Stomach smooth muscle (tissue), 2 donors: Measurements from ENCODE around the gene CRTC3.
"Not testable (repeated sequence)": the region's sequence is repeated elsewhere in the genome, so short reads cannot be mapped to it uniquely, and the experiment has no call there.

Experiments
- H3K27ac ChIP-seq: one replicate; pipeline ENCODE4 v1.7.0; 2013; ENCODE audit warnings: mild to moderate bottlenecking, low read length, inconsistent platforms
- H3K27me3 ChIP-seq, 2 donors: one replicate each; pipeline ENCODE4 v1.7.0; 2013; ENCODE audit warnings: low read length in 2 of 2; ENCODE audit not compliant: insufficient read depth in 2 of 2, control insufficient read depth in 1 of 2
- H3K36me3 ChIP-seq, 2 donors: one replicate each; pipeline ENCODE4 v1.7.0; 2013; ENCODE audit warnings: low read length in 2 of 2; ENCODE audit not compliant: control insufficient read depth in 2 of 2, insufficient read depth in 2 of 2
- H3K4me1 ChIP-seq: one replicate; pipeline ENCODE4 v1.7.0; 2013; ENCODE audit warnings: low read length; ENCODE audit not compliant: control insufficient read depth, insufficient read depth
- H3K4me3 ChIP-seq, 2 donors: one replicate each; pipeline ENCODE4 v1.7.0; 2013; ENCODE audit warnings: low read length in 2 of 2
- H3K9ac ChIP-seq, 2 donors: one replicate each; pipeline ENCODE4 v1.7.0; 2013; ENCODE audit warnings: low read length in 2 of 2, mild to moderate bottlenecking in 1 of 2
- H3K9me3 ChIP-seq, 2 donors: one replicate each; pipeline ENCODE4 v1.7.0; 2013; ENCODE audit warnings: low read length in 2 of 2; ENCODE audit not compliant: control insufficient read depth in 2 of 2
- donor health status: healthy.
- donor health status: Pancreatic carcinoma.

The CRTC3 gene

GRCh38 chr15:90650117-90650955 lies 120.6 kb downstream of the CRTC3 start:
- Histone ChIP-seq H3K36me3 (no peaks in the 10 kb centered on the region), H3K4me3 (no peak overlapping the region), H3K4me1 (peaks cover 9% of the 10 kb centered on the region), H3K9ac (peak overlapping the region in 1 of 2 donors; percentile 1), H3K27me3 (peaks cover 0 to 5% of the 10 kb centered on the region in 2 donors), H3K27ac (no peak overlapping the region), H3K9me3 (no peaks in the 10 kb centered on the region)

- no peaks in the 10 kb centered on the region for H3K9me3 ChIP-seq
- H3K4me3 ChIP-seq = no peak overlapping the region
- peaks cover 9% of the 10 kb centered on the region for H3K4me1 ChIP-seq
- no peak overlapping the region for H3K9ac ChIP-seq
- no peaks in the 10 kb centered on the region for H3K36me3 ChIP-seq
- H3K27me3 ChIP-seq = peaks cover 0 to 5% of the 10 kb centered on the region in 2 donors
- H3K27ac ChIP-seq = no peak overlapping the region
These were observed 121.4 kb downstream of the CRTC3 start for GRCh38 chr15:90650956-90651689.

- H3K4me3 ChIP-seq = no peak overlapping the region
- H3K27ac ChIP-seq = no peak overlapping the region
- H3K9me3 ChIP-seq = no peaks in the 10 kb centered on the region
- H3K27me3 ChIP-seq = peaks cover 0 to 5% of the 10 kb centered on the region in 2 donors
- peaks cover 6% of the 10 kb centered on the region for H3K4me1 ChIP-seq
- no peaks in the 10 kb centered on the region for H3K36me3 ChIP-seq
- peak overlapping the region in 1 of 2 donors; percentile 47 for H3K9ac ChIP-seq
These were observed 124.8 kb downstream of the CRTC3 start for GRCh38 chr15:90654233-90655136.

GRCh38 chr15:90657520-90658172 lies 127.9 kb downstream of the CRTC3 start:
- not testable (repeated sequence) for H3K4me1 ChIP-seq, H3K9me3 ChIP-seq, H3K36me3 ChIP-seq, H3K4me3 ChIP-seq, H3K27me3 ChIP-seq, H3K9ac ChIP-seq, H3K27ac ChIP-seq

GRCh38 chr15:90659481-90659880 lies 129.8 kb downstream of the CRTC3 start:
- Histone ChIP-seq H3K4me1 (peaks cover 3% of the 10 kb centered on the region), H3K36me3 (no peaks in the 10 kb centered on the region), H3K27ac (no peak overlapping the region), H3K9me3 (no peaks in the 10 kb centered on the region), H3K27me3 (no peaks in the 10 kb centered on the region), H3K9ac (no peak overlapping the region), H3K4me3 (no peak overlapping the region)

- H3K36me3 ChIP-seq = no peaks in the 10 kb centered on the region
- H3K4me1 ChIP-seq = no peaks in the 10 kb centered on the region
- no peak overlapping the region for H3K4me3 ChIP-seq
- H3K27me3 ChIP-seq = no peaks in the 10 kb centered on the region
- H3K9me3 ChIP-seq = no peaks in the 10 kb centered on the region
- H3K27ac ChIP-seq = peak overlapping the region; percentile 46
- H3K9ac ChIP-seq = peak overlapping the region in 1 of 2 donors; percentile 42
These were observed 130.7 kb downstream of the CRTC3 start for GRCh38 chr15:90660195-90660998.

GRCh38 chr15:90660999-90661330 lies 131.2 kb downstream of the CRTC3 start:
- H3K27me3 ChIP-seq, H3K4me3 ChIP-seq, H3K36me3 ChIP-seq, H3K9me3 ChIP-seq, H3K4me1 ChIP-seq: not testable (repeated sequence)
- H3K9ac ChIP-seq = peak overlapping the region in 1 of 2 donors; percentile 42
- peak overlapping the region; percentile 46 for H3K27ac ChIP-seq

- H3K9me3 ChIP-seq, H3K4me1 ChIP-seq, H3K36me3 ChIP-seq, H3K4me3 ChIP-seq, H3K9ac ChIP-seq, H3K27ac ChIP-seq, H3K27me3 ChIP-seq: not testable (repeated sequence)
These were observed 134.3 kb downstream of the CRTC3 start for GRCh38 chr15:90664081-90664461.

GRCh38 chr15:90664650-90665287 lies 135.0 kb downstream of the CRTC3 start:
- H3K36me3 ChIP-seq = no peaks in the 10 kb centered on the region
- no peaks in the 10 kb centered on the region for H3K9me3 ChIP-seq
- peak overlapping the region; percentile 68 to 89 for H3K9ac ChIP-seq
- H3K4me3 ChIP-seq = peak overlapping the region; percentile 69 to 82
- peaks cover 6% of the 10 kb centered on the region for H3K4me1 ChIP-seq
- H3K27me3 ChIP-seq = peaks cover 0 to 2% of the 10 kb centered on the region in 2 donors
- H3K27ac ChIP-seq = peak overlapping the region; percentile 62
